Stimulated activated CD8-positive, alpha-beta memory T cell treated with anti-CD3 and anti-CD28 coated beads, Interleukin-7, amount 100 ng/mL, for 4 hours (primary cell): ENCODE data around the gene SHKBP1.
"Not testable (repeated sequence)": the region's sequence is repeated elsewhere in the genome, so short reads cannot be mapped to it uniquely, and the experiment has no call there.

Experiments used
- DNase-seq, 2 donors: peaks; one replicate each; pipeline ENCODE4 v3.0.0-alpha.2; 2020; ENCODE audit warnings: low read depth in 2 of 2

The SHKBP1 gene

DNA sequence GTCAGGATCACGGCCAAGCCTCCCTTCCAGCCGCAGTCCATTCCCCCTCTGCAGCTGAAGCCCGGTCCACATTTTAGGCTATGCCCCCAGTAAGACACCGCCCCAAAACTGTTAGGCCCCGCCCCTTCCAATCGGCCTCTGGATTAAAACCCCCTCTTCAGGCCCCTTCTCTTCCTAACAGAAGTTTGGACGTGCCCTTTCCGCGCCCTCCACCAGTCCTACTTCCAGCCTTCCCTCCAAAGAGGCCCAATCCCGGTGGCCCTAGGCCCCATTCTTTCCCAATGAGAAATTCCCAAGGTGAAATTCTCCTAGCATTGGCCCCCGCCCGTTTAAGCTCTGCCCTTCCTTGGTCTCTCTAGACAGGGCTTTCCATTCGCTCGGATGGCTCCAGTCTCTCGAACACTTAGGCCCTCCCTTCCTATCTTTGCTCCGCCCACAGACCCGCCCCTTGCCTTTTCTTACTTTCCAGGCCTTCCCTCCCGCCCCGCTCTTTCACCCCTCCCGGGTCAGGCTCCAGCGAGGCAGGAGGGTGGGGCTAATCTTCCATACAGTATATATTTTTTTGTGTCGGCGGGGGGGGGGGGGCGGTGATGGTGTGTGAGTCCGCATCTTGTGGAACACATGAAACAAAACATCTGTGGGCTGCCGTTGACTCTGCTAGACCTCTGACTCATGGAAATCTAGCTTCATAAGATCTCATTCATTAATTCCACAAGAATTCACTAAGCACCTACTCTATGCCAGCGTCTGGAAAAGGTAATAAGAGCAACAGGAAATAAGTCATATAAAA lies 38.1 kb downstream of the SHKBP1 start:
- DNase-seq, result peak; percentile 90 to 97

DNA sequence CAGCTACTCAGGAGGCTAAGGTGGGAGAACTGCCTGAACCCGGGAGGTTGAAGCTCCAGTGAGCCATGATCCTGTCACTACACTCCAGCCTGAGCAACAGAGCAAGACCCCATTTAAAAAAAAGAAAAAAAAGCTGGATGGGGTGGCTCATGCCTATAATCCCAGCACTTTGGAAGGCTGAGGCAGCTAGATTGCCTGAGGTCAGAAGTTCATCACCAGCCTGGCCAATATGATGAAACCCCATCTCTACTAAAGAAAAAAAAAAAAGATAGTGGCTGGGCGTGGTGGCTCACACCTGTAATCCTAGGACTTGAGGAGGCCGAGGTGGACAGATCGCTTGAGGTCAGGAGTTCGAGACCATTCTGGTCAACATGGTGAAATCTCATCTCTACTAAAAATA lies 39.5 kb downstream of the SHKBP1 start:
- DNase-seq, result no peak

DNA sequence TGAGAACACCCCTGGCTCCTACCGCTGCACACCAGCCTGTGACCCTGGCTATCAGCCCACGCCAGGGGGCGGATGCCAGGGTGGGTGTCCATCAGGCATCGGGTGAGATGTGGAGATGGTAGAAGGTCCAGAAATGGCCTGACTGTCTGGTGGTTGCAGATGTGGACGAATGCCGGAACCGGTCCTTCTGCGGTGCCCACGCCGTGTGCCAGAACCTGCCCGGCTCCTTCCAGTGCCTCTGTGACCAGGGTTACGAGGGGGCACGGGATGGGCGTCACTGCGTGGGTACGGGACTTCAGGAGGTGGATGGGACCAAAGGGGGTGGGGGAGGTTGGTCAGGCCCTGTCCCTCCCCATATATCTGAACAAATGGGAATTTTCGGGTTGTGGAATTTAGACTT lies 40.3 kb downstream of the SHKBP1 start:
- no peak for DNase-seq

DNA sequence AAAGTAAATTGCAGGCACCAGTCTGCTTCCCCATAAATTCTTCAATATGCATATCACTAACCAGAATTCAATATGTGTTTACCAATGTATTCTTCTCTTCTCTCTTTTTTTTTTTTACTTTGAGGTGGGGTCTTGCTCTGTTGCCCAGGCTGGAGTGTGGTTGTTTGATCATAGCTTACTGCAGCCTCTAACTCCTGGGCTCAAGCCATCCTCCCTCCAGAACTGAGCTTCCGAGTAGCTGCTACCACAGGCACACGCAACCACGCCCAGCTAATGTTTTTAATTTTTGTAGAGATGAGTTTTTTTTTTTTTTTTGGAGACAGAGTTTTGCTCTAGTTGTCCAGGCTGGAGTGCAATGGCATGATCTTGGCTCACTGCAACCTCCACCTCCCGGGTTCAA lies 41.3 kb downstream of the SHKBP1 start:
- no peak for DNase-seq

DNA sequence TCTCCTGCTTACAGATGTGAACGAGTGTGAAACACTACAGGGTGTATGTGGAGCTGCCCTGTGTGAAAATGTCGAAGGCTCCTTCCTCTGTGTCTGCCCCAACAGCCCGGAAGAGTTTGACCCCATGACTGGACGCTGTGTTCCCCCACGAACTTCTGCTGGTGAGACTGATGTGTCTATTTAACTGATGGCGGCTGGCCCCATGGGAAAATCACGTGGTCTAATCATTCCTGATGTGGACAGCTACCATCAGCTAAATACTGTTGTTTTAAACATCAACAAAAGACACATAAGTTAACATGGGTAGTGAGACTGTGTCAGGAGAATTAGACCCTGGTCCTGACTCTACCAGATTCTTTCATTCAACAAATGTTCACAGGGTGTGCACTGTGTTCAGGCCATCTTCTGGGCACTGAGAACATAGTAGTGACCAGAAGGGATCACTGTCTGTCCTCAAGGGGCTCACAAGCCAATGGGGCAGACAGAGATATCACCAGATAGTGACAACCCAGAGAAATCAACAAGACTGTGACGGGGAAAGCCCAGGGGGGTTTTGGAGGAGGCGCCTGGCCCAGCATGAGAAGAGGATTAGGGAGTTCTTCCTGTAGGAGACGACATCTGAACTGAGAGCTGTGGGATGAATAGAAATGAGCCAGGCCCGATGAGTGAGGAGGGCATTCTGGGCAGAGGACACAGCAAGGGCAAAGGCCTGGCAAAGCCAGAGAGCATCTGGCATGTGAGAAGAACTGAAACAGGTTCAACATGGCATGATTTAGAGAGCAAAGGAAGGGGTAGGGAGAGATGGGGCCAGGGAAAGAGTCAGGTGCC lies 42.9 kb downstream of the SHKBP1 start:
- DNase-seq, result no peak

DNA sequence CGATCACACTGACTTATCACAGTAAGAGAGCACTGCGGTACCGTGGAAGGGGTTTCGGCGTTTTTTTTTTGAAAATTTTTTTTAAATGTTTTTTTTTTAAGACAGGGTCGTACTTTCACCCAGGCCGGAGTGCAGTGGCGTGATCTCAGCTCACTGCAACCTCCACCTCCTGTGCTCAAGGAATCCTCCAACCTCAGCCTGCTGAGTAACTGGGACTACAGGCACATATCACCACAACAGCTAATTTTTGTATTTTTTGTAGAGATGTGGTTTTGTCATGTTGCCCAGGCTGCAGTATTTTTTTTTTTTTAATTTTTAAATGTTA lies 43.5 kb downstream of the SHKBP1 start:
- DNase-seq, result no peak

DNA sequence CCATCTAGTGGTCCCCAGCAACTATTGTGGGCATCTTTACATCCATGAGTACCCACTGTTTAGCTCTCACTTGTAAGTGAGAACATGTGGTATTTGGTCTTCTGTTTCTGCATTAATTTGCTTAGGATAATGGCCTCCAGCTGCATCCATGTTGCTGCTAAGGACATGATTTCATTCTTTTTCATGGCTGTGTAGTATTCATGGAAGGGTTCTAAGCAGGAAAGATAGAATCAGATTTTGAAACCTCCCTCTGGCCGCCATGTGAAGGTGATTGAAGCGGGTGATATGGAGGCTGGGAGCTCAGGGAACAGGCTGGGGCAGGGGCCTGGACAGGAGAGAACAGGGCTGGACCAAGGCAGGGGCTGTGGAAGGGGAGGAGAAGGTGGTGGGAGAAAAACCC lies 44.6 kb downstream of the SHKBP1 start:
- DNase-seq, result no peak

DNA sequence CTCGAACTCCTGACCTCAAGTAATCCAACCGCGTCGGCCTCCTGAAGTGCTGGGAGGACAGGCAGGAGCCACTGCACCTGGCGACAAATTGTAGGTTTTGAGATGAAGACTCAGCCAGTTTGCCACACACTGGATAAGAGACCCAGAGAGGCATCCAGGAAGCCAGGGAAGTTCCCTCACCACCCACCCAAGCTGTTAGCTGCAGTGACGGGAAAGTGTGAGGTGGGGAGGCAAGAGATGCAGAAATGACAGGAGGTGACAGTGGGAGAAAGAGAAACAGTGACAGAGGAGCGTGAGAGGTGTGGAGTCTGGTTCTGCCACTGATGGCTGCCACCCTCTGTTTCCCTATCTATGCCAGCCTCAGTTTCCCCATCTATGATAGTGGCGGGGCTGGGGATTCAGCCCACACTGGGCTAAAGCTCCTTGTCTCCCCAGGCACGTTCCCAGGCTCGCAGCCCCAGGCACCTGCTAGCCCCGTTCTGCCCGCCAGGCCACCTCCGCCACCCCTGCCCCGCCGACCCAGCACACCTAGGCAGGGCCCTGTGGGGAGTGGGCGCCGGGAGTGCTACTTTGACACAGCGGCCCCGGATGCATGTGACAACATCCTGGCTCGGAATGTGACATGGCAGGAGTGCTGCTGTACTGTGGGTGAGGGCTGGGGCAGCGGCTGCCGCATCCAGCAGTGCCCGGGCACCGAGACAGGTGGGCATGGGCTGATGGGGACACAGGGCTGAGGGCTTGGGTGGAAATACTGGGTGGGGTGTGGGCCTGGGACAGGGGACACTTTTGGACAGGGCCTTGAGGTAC lies 45.5 kb downstream of the SHKBP1 start:
- no peak for DNase-seq

DNA sequence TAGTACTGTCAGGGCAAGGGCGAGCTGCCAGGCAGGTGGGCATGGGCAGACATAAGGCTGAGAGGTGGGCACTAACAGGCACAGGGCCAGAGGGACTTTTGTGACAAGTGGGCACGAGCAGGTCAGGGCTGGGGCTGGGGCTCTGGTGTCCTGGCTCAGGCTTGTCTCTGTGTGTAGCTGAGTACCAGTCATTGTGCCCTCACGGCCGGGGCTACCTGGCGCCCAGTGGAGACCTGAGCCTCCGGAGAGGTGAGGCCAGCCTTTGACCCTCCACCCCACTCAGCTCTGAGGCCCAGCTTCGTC lies 46.1 kb downstream of the SHKBP1 start:
- no peak for DNase-seq

DNA sequence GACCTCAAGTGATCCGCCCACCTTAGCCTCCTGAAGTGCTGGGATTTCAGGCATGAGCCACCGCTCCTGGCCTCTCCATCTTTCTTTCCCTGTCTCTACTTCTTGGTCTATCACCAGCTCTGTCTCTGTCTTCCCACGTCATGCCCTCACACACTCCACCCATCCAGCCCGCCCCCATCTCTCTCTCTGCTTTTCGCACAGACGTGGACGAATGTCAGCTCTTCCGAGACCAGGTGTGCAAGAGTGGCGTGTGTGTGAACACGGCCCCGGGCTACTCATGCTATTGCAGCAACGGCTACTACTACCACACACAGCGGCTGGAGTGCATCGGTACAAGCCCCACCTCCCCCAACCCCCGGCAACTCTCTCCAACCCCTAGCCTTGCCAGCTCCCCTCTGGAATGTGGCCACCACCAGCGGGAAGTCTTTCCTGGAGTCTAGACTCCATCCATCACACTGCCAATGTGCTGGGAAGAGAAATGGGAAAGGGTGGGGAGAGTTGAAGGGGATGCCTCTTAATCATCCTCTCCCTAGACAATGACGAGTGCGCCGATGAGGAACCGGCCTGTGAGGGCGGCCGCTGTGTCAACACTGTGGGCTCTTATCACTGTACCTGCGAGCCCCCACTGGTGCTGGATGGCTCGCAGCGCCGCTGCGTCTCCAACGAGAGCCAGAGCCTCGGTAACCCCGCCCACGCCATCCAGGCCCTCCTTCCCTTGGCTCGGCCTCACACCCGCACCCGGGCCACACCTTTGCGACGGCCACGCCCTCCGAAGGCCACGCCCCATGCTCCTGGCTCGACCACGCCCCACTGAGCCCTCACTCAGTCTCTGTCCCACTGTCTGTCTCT lies 47.0 kb downstream of the SHKBP1 start:
- DNase-seq, result no peak

DNA sequence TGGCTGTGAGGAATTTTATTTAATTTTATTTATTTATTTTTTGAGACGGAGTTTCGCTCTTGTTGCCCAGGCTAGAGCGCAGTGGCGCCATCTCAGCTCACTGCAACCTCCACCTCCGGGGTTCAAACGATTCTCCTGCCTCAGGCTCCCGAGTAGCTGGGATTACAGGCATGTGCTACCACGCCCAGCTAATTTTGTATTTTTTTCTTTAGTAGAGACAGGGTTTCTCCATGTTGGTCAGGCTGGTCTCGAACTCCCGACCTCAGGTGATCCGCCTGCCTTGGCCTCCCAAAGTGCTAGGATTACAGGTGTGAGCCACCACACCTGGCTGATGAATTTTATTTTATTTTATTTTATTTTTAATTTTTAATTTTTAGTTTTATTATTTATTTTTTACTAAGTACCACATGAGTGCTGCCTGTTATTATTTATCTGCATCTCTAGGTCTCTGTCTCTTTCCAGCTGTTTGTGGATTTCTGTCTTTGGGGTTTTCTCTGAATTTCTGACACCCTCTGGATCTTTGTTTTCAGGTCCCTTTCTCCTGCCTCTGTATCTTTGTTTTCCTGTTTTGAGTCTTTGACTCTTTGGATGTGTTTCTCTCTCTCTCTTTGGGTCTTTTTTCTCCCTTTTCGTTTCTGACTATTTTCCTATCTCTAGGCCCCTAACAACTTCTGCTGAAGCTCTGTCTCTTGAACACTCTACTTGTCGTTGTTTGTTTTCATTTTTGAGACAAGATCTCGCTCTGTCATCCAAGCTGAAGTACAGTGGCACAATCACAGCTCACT lies 47.9 kb downstream of the SHKBP1 start:
- not testable (repeated sequence) for DNase-seq

DNA sequence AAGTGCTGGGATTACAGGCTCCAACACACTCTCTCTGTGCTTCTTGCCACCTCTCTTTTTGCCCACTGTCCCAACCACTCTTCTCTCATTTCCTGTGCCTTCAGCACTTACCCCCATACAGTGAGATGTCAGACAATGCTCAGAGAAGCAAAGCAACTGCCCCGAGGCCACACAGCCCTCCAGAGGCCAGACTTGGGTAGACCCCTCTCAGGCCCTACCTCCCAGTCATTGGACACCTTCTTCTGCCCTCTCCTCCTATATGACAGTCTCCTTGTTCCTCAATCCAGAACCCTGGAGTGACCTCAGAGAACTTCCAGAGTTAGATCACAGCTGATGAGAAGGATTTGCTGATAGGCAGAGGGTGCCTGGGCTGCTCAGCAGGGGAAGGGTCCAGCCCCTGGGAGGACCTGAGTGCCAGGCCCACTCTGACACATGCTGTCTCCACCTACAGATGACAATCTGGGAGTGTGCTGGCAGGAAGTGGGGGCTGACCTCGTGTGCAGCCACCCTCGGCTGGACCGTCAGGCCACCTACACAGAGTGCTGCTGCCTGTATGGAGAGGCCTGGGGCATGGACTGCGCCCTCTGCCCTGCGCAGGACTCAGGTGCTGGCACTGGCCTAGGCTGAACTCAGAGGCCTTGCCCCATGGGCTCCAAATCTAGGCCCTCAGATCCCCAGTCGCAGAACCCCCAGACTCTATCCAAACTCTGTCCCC lies 48.9 kb downstream of the SHKBP1 start:
- DNase-seq, result no peak

DNA sequence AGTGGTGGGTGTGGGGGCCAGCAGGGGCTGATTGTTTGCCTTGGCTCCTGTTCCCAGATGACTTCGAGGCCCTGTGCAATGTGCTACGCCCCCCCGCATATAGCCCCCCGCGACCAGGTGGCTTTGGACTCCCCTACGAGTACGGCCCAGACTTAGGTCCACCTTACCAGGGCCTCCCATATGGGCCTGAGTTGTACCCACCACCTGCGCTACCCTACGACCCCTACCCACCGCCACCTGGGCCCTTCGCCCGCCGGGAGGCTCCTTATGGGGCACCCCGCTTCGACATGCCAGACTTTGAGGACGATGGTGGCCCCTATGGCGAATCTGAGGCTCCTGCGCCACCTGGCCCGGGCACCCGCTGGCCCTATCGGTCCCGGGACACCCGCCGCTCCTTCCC lies 50.2 kb downstream of the SHKBP1 start:
- no peak for DNase-seq

DNA sequence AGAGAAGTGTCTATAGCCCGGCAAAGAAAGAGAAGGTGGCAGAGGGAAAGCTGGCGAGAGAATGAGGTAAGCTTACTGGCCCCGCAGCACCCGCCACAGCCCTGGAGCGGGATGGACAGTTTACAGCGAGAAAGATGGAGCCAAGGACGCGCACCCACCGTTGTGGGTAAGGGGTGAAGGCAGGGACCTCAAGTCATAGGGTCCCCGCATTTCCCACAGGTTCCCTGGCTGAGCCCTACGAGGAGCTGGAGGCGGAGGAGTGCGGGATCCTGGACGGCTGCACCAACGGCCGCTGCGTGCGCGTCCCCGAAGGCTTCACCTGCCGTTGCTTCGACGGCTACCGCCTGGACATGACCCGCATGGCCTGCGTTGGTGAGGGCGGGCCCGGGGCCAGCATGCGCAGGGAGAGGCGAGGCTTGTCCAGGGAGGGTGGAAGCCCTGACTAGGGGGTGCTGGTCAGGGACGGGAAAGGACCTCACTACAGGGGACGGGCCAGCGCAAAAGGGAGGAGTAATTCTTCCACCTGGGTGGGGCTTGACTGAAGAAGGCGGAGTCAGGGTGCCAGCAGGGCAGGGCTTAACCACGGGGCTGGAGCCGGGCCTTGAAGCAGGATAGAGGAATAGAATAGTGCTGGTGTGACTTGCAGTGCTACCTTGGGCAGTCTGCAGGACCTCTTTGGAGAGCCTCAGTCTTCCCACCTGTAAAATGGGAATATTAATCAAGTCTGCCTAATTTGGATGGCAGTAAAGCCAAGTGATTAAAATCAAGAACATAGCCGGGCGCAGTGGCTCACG lies 51.0 kb downstream of the SHKBP1 start:
- DNase-seq, result no peak

DNA sequence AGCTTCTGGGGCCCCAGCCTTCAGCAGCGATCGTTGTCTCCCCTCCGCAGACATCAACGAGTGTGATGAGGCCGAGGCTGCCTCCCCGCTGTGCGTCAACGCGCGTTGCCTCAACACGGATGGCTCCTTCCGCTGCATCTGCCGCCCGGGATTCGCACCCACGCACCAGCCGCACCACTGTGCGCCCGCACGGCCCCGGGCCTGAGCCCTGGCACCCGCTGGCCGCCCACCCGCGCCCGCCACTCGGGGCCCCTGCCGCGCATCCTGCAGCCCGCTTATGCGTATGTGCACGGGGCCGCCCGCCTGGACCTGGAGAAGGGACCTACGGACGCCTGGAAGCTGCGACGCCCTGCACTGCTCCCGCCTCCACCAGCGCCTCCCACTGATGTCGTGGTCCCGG lies 52.7 kb downstream of the SHKBP1 start:
- no peak for DNase-seq

DNA sequence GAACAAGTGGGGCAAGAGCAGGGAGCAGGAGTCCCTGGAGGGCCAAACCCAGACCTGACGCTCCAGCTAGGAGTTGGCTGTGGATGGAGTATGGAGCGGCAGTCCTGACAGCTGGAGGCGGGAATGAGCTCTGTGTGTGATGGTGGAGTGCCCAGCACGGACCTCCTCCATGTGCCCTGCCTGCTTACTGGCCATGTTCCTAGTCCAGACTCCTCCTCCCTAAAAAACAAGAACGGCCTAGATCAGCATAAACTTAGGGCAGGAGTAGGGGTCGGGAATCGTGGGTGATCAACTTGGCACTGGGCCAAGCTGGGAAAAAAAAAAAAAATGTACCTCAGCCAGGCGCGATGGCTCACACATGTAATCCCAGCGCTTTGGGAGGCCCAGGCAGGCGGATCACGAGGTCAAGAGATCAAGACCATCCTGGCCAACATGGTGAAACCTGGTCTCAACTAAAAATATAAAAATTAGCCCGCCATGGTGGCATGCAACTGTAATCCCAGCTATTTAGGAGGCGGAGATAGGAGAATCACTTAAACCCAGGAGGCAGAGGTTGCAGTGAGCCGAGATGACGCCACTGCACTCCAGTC lies 54.0 kb downstream of the SHKBP1 start:
- no peak for DNase-seq

DNA sequence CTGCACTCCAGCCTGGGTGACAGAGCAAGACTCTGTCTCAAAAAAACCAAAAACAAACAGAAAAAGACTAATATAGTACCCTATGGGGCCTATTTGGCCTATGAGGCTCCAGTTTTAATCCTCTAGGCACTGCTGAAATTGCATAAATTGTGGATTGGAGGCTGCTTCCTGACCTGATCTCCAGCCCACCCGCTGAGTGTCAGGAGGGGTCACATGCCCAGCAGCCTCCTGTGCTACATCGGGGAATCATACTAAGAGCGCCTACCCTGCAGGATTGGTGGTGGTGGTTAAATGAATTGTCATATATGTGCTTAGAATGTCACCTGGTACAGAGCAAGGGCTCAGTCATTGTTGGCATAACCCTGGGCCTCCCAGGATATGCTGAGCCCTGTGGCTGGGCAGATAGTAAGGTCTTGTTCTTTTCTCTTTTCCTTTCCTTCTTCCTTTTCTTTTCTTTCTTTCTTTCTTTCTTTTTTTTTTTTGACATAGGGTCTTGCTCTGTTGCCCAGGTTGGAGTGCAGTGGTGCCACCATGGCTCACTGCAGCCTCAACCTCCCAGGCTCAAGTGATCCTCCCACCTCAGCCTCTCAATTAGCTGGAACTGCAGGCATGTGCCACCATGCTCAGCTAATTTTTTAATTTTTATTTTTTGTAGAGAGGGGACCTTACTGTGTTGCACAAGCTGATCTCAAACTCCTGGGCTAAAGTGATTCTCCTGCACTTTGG lies 55.8 kb downstream of the SHKBP1 start:
- DNase-seq, result no peak

DNA sequence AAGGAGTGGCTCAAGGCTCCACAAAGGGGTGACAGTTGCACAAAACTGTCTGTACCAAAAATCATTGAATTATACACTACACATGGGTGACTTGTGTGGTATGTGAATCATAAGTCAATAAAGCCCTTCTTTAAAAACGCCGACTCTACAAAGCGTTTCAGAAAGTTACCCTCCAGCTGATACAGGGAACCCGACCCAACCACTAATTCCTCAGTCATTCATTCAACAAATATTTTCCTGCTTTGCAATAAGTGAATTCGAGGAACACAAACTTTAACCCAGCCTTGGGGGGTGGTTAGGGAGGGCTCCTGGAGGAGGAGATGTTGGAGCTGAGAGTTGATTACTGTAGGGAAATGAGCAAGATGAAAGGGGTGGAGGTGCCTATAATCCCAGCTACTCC lies 56.5 kb downstream of the SHKBP1 start:
- DNase-seq, result no peak
